ENCODE results near the gene TPRG1L. TPM values are rescaled to one million over a fixed set of nuclear protein-coding genes. Genes with fewer than 3 reads are reported as not detected.

TPRG1L gene
- total and polyA plus RNA-seq, 5 donors: 35.8 to 51.4 (median 46.6) TPM

DNA sequence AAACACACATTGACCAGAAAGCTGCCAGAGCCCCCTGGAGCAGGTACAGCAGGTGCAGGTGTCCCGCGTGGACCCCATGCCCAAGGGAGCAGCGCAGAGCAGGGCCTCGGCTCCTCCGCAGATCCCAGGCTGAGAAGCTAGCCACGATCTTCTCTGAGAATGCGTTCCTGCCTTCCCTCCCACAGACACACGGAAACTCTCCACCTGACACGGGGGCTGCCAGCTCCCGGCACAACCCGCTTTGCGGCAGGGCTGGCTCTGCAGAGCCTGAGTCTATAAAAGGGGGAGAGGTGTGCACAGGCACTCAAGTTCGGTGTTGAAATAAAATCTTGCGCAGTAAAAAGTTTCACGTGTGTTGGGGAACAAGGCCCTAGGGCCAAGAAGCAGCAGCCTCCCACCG is 23.1 kb upstream of the TPRG1L start:
- intact Hi-C loops (cut with DNase I): no loop called here
- Histone ChIP-seq H3K4me3 (ENCODE audit: low read length) (no peak overlapping the region), H3K27me3 (ENCODE audit: control insufficient read depth, insufficient read depth) (no peaks in the 10 kb centered on the region), H3K27ac (ENCODE audit: low read length) (no peak overlapping the region), H3K9me3 (ENCODE audit: control insufficient read depth, low read length) (no peaks in the 10 kb centered on the region), H3K4me1 (ENCODE audit: control insufficient read depth, insufficient read depth, low read length) (peaks cover 3% of the 10 kb centered on the region)
- WGBS: 82% methylated on average over 16 of the region's 16 CpGs
- ATAC-seq (no peak), DNase-seq (no peak)

DNA sequence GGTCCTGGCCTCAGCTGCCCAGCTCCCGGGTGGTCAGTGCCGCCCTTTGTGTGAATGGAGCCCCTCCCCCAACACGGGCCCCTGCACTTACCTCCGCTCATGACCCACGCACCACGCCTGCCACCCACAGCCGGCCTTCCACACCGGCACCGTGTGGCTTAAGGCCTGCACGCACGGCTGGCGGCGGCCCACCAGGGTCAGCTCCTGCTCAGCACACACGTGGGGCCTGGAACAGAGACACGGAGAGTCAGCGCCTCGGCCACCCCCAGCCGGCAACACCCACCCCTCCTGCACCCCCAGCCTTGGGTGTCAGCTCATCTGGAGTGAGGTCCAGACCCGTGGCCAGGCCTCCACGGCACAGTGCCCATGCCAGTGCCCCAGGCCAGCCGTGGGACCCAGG is 22.4 kb upstream of the TPRG1L start:
- H3K9me3 ChIP-seq (ENCODE audit: control insufficient read depth, low read length): no peaks in the 10 kb centered on the region
- ATAC-seq: no peak
- intact Hi-C loops (cut with DNase I): no loop called here
- H3K27ac ChIP-seq (ENCODE audit: low read length): no peak overlapping the region
- WGBS: 88% methylated on average over 21 of the region's 21 CpGs
- H3K4me3 ChIP-seq (ENCODE audit: low read length): no peak overlapping the region
- no peak for DNase-seq
- no peaks in the 10 kb centered on the region for H3K27me3 ChIP-seq (ENCODE audit: control insufficient read depth, insufficient read depth)
- peaks cover 3% of the 10 kb centered on the region for H3K4me1 ChIP-seq (ENCODE audit: control insufficient read depth, insufficient read depth, low read length)

DNA sequence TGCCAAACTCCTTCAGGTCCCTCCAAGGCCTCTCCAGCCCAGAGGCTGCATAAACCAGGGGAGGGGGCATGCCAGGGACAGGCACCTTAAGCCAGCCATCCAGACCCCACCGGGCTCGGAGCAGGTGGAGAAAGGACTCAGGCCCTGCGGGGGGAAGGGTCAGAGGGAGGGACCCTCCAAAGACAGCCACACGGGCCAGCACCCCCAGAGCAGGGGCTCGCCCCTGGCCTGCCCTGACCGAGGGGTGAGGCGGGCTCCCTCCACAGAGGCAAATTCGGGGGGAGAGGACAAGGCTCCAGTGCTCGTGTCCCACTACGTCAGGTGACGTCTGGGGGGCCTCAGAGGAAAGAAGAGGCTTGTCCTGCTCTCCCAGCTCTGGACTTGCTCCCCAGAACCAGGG is 21.7 kb upstream of the TPRG1L start:
- ATAC-seq (no peak), DNase-seq (no peak)
- H3K27me3 ChIP-seq (ENCODE audit: control insufficient read depth, insufficient read depth): no peaks in the 10 kb centered on the region
- intact Hi-C loops (cut with DNase I): no loop called here
- H3K4me3 ChIP-seq (ENCODE audit: low read length): no peak overlapping the region
- peaks cover 3% of the 10 kb centered on the region for H3K4me1 ChIP-seq (ENCODE audit: control insufficient read depth, insufficient read depth, low read length)
- WGBS: 94% methylated on average over 11 of the region's 11 CpGs
- H3K9me3 ChIP-seq (ENCODE audit: control insufficient read depth, low read length): no peaks in the 10 kb centered on the region
- no peak overlapping the region for H3K27ac ChIP-seq (ENCODE audit: low read length)

DNA sequence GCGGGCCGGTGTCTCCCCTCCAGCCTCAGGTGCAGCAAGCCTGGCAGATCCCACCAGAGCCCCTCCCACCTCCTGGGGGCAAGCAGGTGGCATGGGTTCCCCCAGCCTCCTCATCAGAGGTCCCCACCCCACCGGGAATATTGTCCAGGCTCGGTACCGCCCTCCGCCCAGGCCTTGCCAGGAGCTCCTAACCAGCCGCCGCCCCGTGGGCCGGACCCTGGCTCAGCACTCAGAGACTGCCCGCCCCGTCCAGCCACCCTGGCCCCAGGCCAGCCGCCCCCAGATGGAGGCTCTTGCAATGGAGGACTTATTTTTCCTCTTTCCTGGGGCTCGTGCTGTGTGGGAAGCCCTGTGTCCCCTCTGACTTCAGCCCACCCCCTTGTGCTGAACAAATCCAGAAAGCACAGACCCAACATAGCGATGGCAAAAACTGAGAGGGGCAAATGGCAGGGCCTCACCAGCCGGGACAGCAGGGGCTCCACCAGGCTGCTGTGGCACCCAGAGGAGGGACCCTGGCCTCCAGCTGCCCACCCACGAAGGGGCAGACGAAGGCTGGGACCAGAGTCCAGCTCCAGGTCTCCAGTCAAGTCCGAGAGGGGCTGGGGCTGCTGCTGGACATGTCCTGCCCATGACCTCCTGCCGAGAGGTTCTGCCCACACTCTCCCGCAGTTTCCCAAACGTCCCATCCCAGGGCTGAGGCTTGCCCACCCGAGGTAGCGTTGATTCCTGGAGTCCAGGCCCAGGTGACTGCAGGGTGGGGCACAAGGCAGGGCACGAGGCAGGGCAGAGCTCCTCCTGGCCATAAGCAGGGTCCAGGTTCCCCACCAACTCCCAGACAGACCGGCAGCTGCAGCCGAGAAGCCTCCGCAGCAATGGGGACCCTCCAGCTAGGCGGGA is 21.0 kb upstream of the TPRG1L start:
- H3K27me3 ChIP-seq (ENCODE audit: control insufficient read depth, insufficient read depth): no peaks in the 10 kb centered on the region
- H3K4me3 ChIP-seq (ENCODE audit: low read length): no peak overlapping the region
- H3K4me1 ChIP-seq (ENCODE audit: control insufficient read depth, insufficient read depth, low read length): no peaks in the 10 kb centered on the region
- H3K9me3 ChIP-seq (ENCODE audit: control insufficient read depth, low read length): no peaks in the 10 kb centered on the region
- intact Hi-C loops (cut with DNase I): no loop called here
- H3K27ac ChIP-seq (ENCODE audit: low read length): no peak overlapping the region
- DNase-seq (peak in 1 of 3 donors; percentile 40), ATAC-seq (no peak)
- WGBS: 78% methylated on average over 29 of the region's 29 CpGs

DNA sequence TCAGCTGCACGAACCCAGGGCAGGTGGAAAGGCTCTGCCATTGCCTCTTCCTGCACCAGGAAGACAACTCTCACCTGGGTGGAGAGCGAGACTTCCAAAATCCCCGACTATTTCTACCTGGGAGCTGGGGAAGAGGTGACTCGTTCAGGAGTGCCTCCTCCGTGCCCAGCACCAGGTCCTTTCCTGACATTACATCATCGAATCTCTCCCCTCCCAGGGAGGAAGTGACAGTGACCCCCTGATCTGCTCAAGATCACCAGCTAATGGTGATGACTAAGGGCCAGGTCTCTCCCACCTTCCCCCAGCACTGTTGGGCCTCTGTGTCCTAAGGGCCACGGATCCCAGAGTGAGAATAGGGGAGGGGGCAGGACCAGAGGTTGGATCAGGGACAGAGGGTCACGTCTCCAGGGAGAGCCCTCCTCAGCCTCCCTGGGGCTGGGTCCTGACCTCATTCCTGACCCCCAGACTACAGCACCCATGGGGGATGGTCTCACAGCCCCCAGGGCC is 20.3 kb upstream of the TPRG1L start:
- DNase-seq (peak in 1 of 3 donors; percentile 20), ATAC-seq (no peak)
- WGBS: 88% methylated on average over 8 of the region's 8 CpGs
- Histone ChIP-seq H3K4me3 (ENCODE audit: low read length) (no peak overlapping the region), H3K27ac (ENCODE audit: low read length) (no peak overlapping the region), H3K4me1 (ENCODE audit: control insufficient read depth, insufficient read depth, low read length) (no peaks in the 10 kb centered on the region), H3K9me3 (ENCODE audit: control insufficient read depth, low read length) (no peaks in the 10 kb centered on the region), H3K27me3 (ENCODE audit: control insufficient read depth, insufficient read depth) (no peaks in the 10 kb centered on the region)
- intact Hi-C loops (cut with DNase I): no loop called here

DNA sequence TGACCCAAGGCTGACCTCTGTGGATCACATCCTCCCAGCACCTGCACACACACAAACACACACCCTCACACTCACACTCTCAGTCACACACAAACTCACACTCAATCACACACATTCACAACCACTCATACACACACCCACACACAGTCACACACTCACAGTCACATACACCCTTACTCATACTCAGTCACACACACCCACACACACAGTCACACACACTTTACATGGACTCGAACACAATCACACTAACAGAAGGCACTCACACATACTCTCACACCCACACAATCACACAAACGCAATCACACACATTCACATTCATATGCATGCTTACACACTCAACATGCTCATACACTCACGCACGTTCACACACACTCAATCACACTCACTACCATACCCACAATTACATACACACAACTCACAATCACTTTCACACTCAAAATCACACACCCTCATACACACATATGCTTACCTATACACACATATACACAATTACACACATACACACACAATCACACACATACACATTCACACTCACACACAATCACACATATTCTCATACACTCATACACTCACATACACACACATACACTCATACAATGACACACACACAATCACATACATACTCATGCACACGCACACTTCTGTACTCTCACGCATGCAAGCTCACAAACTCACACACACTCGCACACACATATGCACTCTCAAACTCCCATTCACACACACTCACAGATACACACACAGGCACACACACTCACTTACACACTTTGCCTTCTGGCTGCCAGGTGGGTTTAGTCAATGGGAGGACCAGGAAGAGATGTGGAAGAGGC is 19.6 kb upstream of the TPRG1L start:
- WGBS: 82% methylated on average over 7 of the region's 7 CpGs
- H3K4me3 ChIP-seq (ENCODE audit: low read length): no peak overlapping the region
- no peak for ATAC-seq
- H3K27ac ChIP-seq (ENCODE audit: low read length): no peak overlapping the region
- no peak for DNase-seq
- H3K9me3 ChIP-seq (ENCODE audit: control insufficient read depth, low read length): no peaks in the 10 kb centered on the region
- no peaks in the 10 kb centered on the region for H3K4me1 ChIP-seq (ENCODE audit: control insufficient read depth, insufficient read depth, low read length)
- intact Hi-C loops (cut with DNase I): no loop called here
- H3K27me3 ChIP-seq (ENCODE audit: control insufficient read depth, insufficient read depth): no peaks in the 10 kb centered on the region

DNA sequence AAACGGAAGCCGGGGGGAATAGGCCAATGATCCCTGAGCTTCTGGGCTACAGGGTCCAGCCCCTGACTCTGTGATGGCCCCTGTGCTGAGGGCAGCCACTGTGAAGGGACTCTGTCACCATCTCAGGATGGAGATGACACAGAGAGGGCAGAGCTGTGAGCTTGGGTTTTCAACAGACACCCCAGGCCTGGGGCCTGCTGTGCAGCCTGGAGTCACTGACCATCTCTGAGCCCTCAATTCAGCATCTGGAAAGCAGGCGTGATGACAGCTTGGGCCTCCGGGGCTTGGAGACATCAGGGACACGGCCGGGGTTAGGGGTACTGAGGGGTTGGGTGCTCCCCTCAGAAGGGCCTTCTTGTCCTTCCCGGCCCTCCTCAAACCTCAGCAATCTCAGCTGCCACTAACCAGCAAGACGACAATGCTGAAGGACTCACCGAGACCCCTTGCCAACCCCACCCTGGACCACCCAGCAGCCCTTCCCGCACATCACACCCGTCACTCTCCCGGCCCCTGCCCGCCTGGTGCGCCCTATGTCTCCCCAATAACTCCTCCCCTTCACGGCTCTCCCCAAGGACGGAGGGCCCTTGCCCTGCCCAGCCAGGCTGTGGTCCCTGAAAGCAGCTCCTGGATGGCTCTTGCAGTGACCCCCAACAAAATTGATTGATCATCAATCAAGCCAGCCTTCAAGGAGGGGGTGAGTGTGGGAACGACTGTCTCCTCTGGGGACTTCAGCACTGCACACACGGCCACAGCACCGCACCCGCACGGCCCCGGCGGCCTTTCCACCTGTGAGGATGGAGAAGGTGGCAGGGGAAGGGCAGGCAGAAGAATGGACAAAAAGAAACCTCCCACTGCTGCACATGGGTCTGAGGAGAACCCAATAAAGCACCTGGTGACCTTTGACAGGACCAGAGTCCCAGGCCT is 17.8 kb upstream of the TPRG1L start:
- Histone ChIP-seq H3K4me1 (ENCODE audit: control insufficient read depth, insufficient read depth, low read length) (no peaks in the 10 kb centered on the region), H3K9me3 (ENCODE audit: control insufficient read depth, low read length) (no peaks in the 10 kb centered on the region), H3K4me3 (ENCODE audit: low read length) (no peak overlapping the region), H3K27ac (ENCODE audit: low read length) (no peak overlapping the region), H3K27me3 (ENCODE audit: control insufficient read depth, insufficient read depth) (no peaks in the 10 kb centered on the region)
- DNase-seq: peak in 1 of 3 donors; percentile 34
- intact Hi-C loops (cut with DNase I): no loop called here
- 88% methylated on average over 23 of the region's 23 CpGs for WGBS
- ATAC-seq: no peak

DNA sequence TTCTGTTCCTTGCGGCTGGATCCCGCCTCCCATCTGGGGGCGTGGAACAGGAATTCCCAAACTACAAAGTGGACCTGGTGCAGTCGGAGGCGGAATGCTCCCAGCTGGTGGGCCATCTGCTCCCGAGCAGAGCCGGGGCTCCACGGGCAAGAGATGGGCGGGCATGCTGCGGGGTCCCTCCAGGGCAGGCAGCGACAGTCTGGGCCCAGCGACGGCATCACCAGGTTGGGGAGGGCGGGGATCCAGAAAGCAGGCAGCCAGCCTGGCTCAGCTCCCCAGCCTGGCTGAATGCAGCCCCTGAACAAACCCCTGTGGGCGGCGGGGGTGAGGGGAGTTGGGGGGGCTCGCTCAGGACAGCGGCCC is 17.1 kb upstream of the TPRG1L start:
- no peak overlapping the region for H3K27ac ChIP-seq (ENCODE audit: low read length)
- no peak overlapping the region for H3K4me3 ChIP-seq (ENCODE audit: low read length)
- no peaks in the 10 kb centered on the region for H3K27me3 ChIP-seq (ENCODE audit: control insufficient read depth, insufficient read depth)
- intact Hi-C loops (cut with DNase I): no loop called here
- peak in 1 of 3 donors; percentile 33 for DNase-seq
- ATAC-seq: no peak
- 88% methylated on average over 18 of the region's 18 CpGs for WGBS
- no peaks in the 10 kb centered on the region for H3K9me3 ChIP-seq (ENCODE audit: control insufficient read depth, low read length)
- H3K4me1 ChIP-seq (ENCODE audit: control insufficient read depth, insufficient read depth, low read length): no peaks in the 10 kb centered on the region

DNA sequence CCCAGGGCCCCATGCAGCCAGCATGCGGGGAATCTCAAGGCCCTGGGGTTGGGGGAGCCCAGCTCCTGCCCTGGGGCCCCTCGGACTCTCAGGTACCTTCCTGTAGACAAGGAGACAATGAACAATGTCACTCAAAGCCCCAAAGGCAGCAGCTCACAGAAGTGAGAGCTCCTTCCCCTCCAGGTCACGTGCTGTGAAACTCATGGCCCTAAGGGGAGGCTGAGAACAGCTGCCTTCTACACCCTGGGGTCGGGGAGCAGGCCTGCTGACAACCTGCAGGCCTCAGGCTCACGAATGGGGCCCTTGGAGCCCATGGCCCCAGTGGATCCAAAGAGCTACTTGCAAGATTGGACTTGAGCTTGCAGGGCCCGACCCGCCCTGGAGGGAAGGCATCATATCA is 16.7 kb upstream of the TPRG1L start:
- Histone ChIP-seq H3K9me3 (ENCODE audit: control insufficient read depth, low read length) (no peaks in the 10 kb centered on the region), H3K4me1 (ENCODE audit: control insufficient read depth, insufficient read depth, low read length) (no peaks in the 10 kb centered on the region), H3K27ac (ENCODE audit: low read length) (no peak overlapping the region), H3K27me3 (ENCODE audit: control insufficient read depth, insufficient read depth) (no peaks in the 10 kb centered on the region), H3K4me3 (ENCODE audit: low read length) (no peak overlapping the region)
- DNase-seq (peak in 1 of 3 donors; percentile 12), ATAC-seq (no peak)
- WGBS: 94% methylated on average over 7 of the region's 7 CpGs
- intact Hi-C loops (cut with DNase I): no loop called here

DNA sequence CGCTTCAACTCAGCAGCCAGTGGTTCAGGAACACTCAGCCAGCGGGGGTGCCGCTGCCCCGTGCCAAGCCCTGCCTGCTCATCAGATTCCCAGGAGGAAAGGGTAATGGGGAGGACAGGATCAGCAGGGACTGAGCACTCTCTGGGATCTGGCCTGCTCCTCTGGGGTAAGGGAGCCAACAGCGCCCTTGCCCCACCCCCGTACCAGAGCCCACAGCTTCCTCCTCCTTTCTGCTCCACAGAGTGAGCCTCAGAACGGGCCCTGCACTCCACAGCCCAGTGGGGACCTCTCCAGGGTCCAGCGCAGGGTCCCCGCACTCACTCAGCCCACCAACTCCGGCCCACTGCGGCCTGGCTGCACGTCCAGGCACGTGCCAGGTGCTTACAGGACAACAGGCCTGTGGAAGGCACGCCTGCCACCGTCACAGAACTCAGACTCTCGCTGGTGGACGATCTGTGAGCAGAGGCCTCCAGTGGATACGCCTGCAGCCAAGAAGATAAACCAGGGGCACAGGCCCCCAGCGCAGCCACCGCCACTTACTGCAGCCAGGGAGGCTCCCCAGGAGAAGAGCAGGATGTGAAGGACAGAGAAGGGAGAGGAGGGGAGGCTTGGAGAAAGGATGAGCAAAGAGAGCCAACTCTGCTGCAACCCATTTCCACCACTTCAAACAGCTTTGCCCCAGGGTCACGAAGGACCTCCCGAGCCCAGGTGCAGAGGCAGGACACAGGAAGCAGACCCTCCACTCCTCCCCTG is 15.6 kb upstream of the TPRG1L start:
- Histone ChIP-seq H3K9me3 (ENCODE audit: control insufficient read depth, low read length) (no peaks in the 10 kb centered on the region), H3K4me3 (ENCODE audit: low read length) (no peak overlapping the region), H3K27me3 (ENCODE audit: control insufficient read depth, insufficient read depth) (no peaks in the 10 kb centered on the region), H3K27ac (ENCODE audit: low read length) (no peak overlapping the region), H3K4me1 (ENCODE audit: control insufficient read depth, insufficient read depth, low read length) (no peaks in the 10 kb centered on the region)
- DNase-seq (peak in 1 of 3 donors; percentile 52), ATAC-seq (no peak)
- intact Hi-C loops (cut with DNase I): no loop called here
- 82% methylated on average over 22 of the region's 22 CpGs for WGBS
